Measurements from ENCODE around the gene RBM4.

The RBM4 gene

GRCh38 chr11:66659763-66660162 lies 21.3 kb downstream of the RBM4 start:
- DNase-seq, result no peak

DNA sequence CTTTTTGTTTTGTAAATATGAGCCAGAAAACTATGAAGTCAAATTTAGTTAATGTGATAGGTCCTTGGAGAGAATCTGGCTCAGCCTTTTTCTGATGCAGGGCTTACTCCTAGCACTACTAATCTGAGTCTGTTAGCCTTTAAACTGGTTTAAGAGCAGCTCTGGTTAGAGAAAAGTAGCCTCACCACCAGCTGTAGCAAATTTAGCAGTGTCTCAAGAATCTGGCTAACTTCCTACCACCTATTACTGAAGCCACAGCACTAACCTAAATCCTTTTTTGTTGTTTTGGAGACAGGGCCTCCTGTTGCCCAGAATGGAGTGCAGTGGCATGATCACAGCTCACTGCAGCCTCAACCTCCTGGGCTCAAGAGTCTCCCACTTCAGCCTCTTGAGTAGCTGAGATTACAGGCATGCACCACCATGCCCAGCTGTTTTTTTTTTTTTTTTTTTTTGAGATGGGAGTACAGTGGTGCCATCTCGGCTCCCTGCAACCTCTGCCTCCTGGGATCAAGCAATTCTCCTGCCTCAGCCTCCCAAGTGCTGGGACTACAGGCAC lies 25.3 kb downstream of the RBM4 start:
- DNase-seq, result no peak

GRCh38 chr11:66665369-66665768 lies 26.9 kb downstream of the RBM4 start:
- DNase-seq, result no peak

- DNase-seq, result no peak
Measured at GRCh38 chr11:66670816-66671215, 32.3 kb downstream of the RBM4 start.

DNA sequence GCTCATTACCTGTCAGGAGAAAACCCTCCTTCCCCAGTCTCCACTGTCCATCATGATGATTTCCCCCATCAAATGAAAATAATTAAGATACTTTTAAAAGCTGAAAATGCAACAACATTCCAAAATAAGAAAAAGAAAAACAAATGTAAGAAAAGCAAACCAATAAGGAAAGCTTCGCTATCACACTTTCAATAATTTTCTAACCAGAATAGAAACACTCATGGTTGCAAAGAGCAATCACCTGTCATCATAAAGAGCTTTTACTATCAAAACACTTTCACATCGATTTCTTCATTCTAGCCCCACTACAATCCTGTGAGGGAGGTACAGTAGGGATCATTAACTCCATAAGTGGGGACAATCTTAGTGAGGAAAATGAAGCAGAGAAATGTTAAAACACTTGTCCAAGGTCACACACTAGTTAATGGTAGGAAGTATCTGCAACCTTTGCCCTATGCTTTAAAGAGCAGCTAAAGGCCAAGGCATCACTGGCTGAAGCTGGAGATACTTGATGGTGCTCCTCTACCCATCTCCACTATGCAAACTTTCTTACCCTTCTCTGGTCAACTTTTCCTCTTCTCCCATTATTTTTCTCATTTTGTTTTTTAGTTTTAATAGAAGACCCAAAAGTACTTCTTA lies 36.6 kb downstream of the RBM4 start:
- DNase-seq, result no peak

DNA sequence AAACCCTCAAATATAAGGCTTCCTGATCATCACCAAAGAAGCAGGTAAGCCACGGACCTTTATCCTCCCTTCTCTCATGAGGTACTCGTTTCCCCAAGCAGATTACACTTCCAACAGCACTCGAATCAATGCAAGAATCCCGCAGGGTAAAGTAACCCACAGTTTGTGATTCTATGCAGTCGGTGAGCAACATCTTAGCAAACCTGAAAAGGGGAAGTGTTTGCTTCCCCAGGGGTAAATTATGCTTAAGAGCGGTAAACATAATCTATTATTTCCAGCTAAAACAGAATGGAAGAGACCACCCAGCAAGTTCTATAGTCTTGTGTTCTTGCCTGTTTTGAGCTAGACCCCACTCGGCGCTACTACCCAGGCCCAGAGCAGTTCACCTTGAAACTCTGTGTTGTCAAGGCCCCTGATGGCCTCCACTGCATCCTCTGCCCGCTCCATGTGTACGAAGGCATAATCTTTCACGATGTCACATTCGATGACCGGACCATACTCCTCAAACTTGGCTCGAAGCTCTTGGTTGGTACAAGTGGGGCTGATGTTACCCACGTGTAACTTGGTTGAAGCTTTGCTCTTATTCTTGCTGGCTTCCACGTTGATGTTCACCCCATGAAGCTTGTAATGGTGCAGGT lies 37.9 kb downstream of the RBM4 start:
- no peak for DNase-seq

- DNase-seq, result no peak
Measured at GRCh38 chr11:66676931-66677598, 38.6 kb downstream of the RBM4 start.

DNA sequence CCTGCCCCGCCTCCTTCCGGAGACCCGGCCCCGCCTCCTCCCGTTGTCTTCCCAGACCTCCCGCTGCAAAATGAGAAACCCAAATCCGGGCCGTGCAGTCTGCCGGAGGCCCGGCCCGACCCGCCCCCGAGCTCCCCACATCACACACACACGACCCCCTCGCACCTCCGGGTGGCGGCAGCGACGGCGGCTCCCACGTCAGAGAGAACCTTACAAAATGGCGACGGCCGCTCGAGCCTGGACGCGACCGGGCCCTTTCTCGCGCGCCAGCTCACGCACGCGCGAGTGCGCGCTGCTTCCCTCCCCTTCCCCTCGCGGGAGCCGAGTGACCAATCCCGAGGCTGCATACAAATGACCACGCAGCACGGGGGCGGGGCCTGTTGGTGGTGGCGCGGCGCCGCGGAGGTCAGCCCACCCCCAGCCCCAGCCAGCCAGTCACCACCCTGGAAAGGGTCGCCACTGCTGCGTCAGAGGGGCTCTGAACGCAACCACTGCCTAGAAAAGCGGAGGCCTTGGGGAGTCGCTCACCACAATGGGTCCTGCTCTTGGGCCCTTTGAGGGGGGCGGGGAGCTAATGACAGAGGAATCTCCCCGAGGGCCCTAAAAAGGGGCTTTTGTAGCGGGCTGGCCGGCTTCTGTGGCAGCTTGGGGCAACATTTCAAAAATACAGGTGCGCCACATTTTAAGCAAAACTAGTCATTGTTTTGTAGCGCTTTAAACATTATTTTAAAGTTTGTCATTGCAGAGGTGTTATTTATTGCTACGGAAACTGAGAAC lies 39.3 kb downstream of the RBM4 start, which contains the start of gene RBM4B:
Gene RBM4B, minus strand, starts transcription at position 289 of the 777 bp plus-strand sequence. CDS start 808 bp downstream, outside the sequence.
- peak; percentile 98 for DNase-seq

GRCh38 chr11:66680966-66681645 lies 42.6 kb downstream of the RBM4 start:
- no peak for DNase-seq

- DNase-seq, result no peak
Measured at GRCh38 chr11:66683877-66684276, 45.4 kb downstream of the RBM4 start.

GRCh38 chr11:66684635-66685034 lies 46.1 kb downstream of the RBM4 start:
- no peak for DNase-seq

GRCh38 chr11:66685276-66686099 lies 47.0 kb downstream of the RBM4 start:
- no peak for DNase-seq

- DNase-seq, result no peak
Measured at GRCh38 chr11:66686100-66686785, 47.7 kb downstream of the RBM4 start.

DNA sequence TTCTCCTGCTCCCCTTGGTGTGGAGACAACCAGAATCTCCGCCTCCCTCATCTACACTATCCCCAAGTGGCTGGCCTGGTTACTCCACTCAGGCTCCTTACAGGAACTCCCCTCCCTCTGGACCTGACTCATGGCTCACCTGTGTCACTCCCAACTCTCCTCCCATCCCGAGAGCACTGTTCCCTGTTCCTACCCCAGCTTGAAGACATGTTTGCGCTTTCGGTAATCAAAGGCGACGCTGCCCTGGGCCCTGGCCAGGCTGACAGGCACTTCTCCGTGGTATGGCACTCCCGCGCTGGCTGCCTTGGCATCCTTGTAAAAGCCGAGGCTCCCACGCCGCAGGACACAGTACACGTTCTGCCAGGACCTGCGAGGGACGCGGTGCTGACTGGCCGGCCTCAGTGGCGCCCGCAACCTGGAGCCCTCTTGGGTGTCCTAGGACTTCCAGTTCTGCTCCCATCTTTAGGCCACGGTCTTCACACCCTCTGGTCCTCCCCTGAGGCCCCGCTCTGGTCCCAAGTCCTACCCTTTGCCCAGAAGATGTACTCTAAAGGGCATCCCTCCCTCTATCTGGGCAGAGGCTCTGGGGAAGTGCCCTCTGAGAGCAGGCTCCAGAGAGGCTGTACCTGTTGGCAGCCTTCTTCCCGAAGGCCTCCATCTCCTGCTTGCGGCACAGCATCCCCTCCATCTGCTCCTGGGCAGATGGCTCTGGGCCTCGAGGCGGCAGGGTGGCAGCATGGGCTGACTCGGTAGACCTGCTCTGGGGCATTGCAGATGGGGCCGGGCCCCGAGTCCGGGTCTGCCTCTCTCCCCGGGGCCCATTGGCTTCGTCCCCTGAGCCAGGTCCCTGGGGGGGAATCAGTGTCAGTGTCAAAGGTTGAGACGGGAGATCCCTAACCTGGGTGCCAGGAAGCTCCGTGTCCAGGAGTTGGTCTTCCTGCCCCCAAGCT lies 48.6 kb downstream of the RBM4 start:
- no peak for DNase-seq

DNA sequence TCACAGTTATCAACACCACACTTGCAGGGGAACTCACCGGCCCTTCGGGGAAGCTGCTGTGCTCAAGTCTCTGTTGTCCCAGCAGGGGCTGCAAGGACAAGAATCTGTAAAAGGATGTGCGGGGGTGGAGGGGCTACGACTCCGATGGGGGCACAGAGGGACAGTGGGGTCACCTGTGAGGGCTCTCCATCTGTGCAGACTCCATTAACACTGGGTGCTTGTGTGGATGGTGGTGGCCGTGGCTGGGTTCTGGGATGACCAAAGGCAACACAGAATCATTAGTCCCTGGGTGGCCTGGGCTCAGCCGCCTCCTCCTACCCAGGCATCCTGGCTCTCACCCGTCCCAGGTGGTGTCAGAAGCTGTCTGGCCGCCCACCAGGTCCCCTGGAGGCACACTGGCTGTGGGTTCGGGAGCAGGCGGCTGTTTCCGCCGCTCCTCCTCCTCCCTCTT lies 49.4 kb downstream of the RBM4 start:
- DNase-seq, result no peak

- no peak for DNase-seq
Measured at GRCh38 chr11:66688561-66689534, 50.3 kb downstream of the RBM4 start.

DNA sequence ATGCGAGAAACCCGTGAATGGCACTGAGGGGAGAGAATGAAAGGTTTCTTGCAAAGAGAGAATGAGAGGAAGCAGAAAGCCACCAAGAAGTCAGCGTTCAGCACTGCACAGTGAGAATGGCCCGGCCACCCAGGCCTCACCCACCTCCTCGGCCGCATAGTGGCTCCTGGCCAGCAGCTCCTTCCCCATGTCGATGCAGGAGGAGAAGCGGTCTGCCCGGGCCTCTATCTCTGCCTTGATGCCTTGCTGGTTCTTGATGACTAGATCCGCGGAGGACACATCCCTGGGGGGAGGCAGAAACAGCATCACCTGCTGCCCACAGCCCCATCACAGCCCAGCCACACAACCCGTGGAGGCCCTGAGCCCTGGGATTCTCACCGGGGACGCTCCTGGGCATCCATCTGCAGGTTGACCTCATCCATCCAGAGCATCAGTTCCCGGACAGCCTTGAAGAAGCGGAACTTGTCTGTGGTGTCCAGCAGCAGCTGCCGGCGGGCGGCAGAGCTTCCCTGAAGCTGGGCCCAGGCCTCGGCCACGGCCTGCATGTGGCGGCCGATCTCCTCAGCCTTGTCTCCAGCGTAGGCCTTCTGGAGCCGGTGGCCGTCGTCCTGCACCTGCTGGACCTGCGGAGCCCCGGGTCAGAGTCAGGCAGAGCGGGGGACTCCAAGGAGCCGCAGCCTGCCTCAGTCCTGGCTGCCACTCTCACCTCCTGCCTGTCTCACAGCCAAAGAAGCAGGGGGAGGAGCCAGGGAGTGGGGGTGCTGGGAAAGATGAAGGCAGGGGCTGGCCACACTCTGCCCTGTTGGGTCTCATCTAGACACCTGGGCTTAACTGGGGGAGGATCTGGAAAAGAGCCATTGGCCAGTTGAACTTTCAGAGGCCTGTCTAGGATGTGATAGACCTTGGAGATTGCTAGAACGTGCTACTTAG lies 51.4 kb downstream of the RBM4 start:
- DNase-seq, result no peak

Data from activated CD4-positive, alpha-beta T cell treated with anti-CD3 and anti-CD28 coated beads, Interleukin-2, amount 50 U/mL, for 16 hours (primary cell).